ENCODE data around the gene MYOCD. TPM values are rescaled to one million over a fixed set of nuclear protein-coding genes. Genes with fewer than 3 reads are reported as not detected.

The MYOCD gene
- total RNA-seq, 1 donor from 2014 or later, result not detected

DNA sequence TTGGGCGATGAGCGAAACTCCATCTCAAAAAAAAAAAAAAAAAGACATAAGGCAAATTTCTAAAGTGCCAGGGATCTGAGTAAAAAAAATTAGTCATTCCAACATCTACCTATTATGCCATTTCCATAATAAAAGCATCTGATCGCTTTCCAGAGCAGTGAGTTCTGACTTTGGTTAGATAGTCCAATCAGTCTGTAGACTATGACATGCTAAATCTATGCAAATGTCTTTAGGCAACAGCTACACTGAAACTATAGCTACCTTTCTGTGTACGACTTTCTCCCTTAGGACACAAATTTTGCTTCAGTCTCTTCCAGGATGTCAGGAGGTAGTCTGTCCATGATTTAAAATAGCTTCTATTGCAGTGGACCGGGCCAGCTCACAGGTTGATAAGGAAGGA lies 64.7 kb downstream of the MYOCD start:
- H3K27ac Mint-ChIP-seq, result no peak overlapping the region
- no peak for DNase-seq (ENCODE audit: low spot score)
- H3K36me3 Mint-ChIP-seq (ENCODE audit: low read depth), result no peaks in the 10 kb centered on the region
- peaks cover 10% of the 10 kb centered on the region for H3K9me3 Mint-ChIP-seq
- no peak overlapping the region for H3K4me3 Mint-ChIP-seq
- H3K27me3 Mint-ChIP-seq (ENCODE audit: insufficient read depth), result no peaks in the 10 kb centered on the region
- intact Hi-C loops (cut with micrococcal nuclease), result no loop called here
- H3K4me1 Mint-ChIP-seq (ENCODE audit: low read depth), result no peaks in the 10 kb centered on the region

DNA sequence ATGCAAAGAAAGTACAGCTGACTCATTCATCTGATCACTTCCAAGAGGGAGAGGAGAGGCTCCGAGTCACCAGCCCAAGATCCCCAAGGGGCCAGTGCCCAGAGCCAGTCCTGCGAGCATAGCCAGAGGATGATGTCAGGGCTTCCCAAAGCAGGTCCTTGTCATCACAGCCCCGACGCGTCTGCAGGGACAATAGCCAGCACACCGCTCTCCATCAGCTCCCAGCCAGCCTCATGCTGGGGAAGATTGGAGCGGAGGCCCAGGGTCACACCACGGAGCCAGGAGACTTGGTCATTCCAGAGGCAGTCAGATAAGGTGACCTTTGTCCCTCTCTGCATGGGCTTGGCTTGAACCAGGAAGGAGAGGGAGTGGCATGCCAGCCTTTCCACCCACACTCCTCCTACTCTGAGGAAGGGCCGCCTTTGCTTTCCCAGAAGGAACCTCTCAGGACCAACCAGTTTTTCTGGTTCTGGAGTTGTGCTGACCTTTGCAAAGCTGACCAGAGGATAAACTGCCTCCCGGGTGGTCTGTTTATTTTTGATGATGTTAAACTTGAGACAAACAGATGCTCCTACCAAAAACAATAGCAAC lies 65.3 kb downstream of the MYOCD start:
- intact Hi-C loops (cut with micrococcal nuclease), result no loop called here
- no peak for DNase-seq (ENCODE audit: low spot score)
- Mint-ChIP-seq H3K4me1 (ENCODE audit: low read depth) (no peaks in the 10 kb centered on the region), H3K9me3 (peaks cover 10% of the 10 kb centered on the region), H3K27ac (no peak overlapping the region), H3K27me3 (ENCODE audit: insufficient read depth) (no peaks in the 10 kb centered on the region), H3K36me3 (ENCODE audit: low read depth) (no peaks in the 10 kb centered on the region), H3K4me3 (no peak overlapping the region)

DNA sequence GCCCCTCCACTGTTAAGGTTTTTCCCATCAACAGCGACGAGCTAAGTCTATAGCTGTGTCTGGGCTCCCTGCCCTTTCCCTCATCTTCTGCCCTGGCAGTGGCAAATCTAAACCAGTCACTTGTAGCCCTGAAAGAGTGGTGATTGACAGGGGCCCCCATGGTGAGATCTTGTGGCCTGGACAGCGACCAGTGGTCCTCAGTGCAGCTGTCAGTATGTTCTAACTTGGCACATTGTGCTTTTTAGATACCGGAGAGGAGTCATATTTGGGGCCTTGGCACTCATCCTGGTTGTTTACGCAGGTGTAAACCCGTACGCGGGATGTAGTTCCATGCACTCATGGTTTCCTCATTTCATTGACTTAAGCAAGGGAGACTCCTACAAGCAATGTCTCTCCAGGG lies 66.1 kb downstream of the MYOCD start:
- intact Hi-C loops (cut with micrococcal nuclease), result no loop called here
- DNase-seq (ENCODE audit: low spot score), result no peak
- Mint-ChIP-seq H3K4me1 (ENCODE audit: low read depth) (no peaks in the 10 kb centered on the region), H3K27me3 (ENCODE audit: insufficient read depth) (no peaks in the 10 kb centered on the region), H3K27ac (no peak overlapping the region), H3K9me3 (peaks cover 10% of the 10 kb centered on the region), H3K4me3 (no peak overlapping the region), H3K36me3 (ENCODE audit: low read depth) (no peaks in the 10 kb centered on the region)

DNA sequence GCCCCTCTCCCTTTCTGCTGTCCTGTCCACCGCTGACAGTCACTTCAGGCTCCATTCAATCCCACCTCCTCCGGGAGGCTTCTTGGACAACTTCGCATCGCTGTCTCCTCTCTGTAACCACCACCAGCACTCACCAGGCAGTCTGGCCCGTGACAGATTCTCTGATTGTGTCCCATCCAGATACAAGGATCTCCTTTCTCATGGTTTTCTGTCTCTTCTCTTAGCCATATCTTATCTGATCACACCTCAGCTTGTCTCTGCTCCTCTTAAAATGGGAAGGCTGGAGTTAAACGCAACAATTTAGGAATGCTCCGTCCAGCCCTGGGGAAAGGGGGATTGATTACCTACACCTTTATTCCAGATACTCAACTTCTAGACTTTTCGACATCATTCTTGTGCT lies 66.7 kb downstream of the MYOCD start:
- H3K4me3 Mint-ChIP-seq, result no peak overlapping the region
- H3K27me3 Mint-ChIP-seq (ENCODE audit: insufficient read depth), result no peaks in the 10 kb centered on the region
- DNase-seq (ENCODE audit: low spot score), result no peak
- H3K27ac Mint-ChIP-seq, result no peak overlapping the region
- no peaks in the 10 kb centered on the region for H3K36me3 Mint-ChIP-seq (ENCODE audit: low read depth)
- intact Hi-C loops (cut with micrococcal nuclease), result no loop called here
- no peaks in the 10 kb centered on the region for H3K4me1 Mint-ChIP-seq (ENCODE audit: low read depth)
- peaks cover 10% of the 10 kb centered on the region for H3K9me3 Mint-ChIP-seq

DNA sequence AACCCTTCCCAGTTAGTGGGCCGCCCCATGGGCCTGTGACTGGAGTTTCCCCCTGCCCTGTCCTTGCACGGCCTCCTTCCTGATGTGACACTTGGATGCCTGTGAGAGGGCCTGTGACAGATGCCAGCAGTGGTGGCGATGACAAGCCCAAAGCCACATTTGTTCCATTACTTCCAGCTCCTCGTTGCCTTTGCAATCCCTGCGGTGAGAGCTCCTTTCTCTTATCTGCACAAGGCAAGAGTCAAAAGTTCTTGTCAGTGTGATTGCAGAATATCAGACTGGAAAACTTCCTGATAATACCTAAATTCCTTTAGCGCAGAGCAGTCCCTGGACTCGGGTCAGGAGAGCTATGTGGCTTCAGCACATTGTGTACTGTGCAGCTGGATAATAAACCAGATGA lies 69.2 kb downstream of the MYOCD start:
- intact Hi-C loops (cut with micrococcal nuclease), result no loop called here
- Mint-ChIP-seq H3K27me3 (ENCODE audit: insufficient read depth) (no peaks in the 10 kb centered on the region), H3K36me3 (ENCODE audit: low read depth) (no peaks in the 10 kb centered on the region), H3K4me3 (no peak overlapping the region), H3K27ac (no peak overlapping the region), H3K4me1 (ENCODE audit: low read depth) (no peaks in the 10 kb centered on the region), H3K9me3 (peaks cover 5% of the 10 kb centered on the region)
- no peak for DNase-seq (ENCODE audit: low spot score)

DNA sequence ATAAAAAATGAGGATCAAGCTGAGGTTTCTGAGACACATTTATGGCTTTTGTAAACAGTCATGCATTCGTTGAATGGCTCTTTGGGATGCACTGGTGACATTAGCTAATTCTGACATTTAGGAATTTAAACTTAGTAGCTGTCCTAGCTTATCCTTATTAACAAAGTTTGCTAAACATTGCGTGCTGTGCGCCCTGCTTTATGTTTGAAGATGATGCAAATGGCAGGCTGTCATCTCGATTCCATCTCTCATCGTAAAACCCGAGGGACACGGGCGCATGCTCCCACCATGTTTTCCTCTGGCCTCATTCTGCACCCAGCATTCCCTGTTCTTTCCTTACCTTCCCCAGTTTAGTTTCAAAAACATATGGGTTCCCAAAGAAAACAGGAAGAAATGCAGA lies 69.8 kb downstream of the MYOCD start:
- Mint-ChIP-seq H3K36me3 (ENCODE audit: low read depth) (no peaks in the 10 kb centered on the region), H3K27me3 (ENCODE audit: insufficient read depth) (no peaks in the 10 kb centered on the region), H3K4me1 (ENCODE audit: low read depth) (no peaks in the 10 kb centered on the region), H3K27ac (no peak overlapping the region), H3K9me3 (peaks cover 5% of the 10 kb centered on the region), H3K4me3 (no peak overlapping the region)
- no peak for DNase-seq (ENCODE audit: low spot score)
- intact Hi-C loops (cut with micrococcal nuclease), result no loop called here

DNA sequence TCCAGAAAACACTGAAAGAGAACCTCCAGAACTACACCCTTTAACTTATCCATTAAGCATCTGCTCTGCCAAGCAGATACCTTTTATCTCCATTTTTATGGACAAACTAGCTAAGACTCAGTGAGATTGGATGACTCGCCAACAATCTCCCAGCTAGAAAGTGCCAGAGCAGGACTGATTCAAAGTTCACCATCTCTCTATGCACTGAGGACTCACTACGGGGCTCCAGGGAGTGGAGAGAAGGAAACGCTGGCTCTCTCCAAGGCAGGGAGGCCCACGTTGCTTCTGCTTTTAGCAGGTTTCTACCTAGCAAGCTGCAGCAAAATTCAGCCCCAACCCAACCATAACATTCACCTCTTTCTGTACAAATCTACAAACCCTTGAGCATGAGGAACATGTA lies 70.8 kb downstream of the MYOCD start:
- no peak overlapping the region for H3K4me3 Mint-ChIP-seq
- H3K9me3 Mint-ChIP-seq, result peaks cover 5% of the 10 kb centered on the region
- no peaks in the 10 kb centered on the region for H3K27me3 Mint-ChIP-seq (ENCODE audit: insufficient read depth)
- no peaks in the 10 kb centered on the region for H3K36me3 Mint-ChIP-seq (ENCODE audit: low read depth)
- intact Hi-C loops (cut with micrococcal nuclease), result no loop called here
- no peak for DNase-seq (ENCODE audit: low spot score)
- no peak overlapping the region for H3K27ac Mint-ChIP-seq
- H3K4me1 Mint-ChIP-seq (ENCODE audit: low read depth), result no peaks in the 10 kb centered on the region

DNA sequence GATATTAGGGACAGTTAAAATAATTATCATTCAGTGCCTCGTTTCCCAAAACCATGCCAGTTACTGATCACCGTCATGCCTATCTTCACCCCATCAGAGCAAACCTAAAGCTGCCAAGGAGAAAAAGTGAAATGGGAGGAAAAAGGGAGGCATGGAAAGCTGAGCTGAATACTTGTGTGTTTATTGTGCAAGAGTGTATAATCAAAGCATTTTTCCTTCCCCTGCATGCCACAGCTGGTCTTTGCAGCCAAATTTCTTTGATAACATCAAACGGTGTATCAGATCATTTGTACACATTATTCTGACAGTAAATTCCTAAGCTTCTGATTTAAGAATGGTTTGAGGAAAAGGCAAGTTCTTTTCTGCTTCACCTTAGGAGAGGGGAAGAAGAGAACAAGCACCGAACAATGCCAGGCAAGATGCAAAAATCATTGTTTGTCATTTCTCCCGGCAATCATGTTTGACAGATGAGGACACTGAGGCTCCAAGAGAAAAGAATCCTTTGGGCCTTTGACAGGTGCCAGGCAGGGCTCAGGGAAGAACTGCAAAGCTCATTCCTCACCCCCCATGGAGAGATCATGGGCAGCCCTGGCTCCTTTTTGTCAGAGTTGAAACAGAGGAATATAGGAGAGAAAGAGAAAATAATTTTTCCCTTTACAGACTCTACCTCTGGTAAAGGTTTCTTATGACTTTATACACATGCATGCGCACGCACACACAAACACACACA lies 72.2 kb downstream of the MYOCD start:
- intact Hi-C loops (cut with micrococcal nuclease), result no loop called here

DNA sequence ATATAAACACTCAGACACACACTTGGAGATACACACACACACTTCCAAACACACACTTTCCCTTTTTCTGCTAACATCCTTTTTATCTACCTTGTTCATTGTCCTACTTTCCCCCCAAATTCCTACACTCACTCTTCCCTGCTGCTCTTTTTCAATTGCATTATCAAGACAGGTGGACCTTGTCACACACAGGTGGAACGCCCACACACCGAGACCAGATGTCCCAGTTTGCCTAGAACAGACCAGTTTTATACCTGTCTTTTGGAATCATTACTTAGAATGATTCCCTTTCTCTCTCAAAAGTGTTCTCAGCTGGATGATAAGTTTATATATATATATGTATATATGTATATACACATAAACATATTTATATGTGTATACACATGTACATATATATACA lies 72.9 kb downstream of the MYOCD start:
- H3K9me3 Mint-ChIP-seq, result no peaks in the 10 kb centered on the region
- no peak for DNase-seq (ENCODE audit: low spot score)
- no peaks in the 10 kb centered on the region for H3K36me3 Mint-ChIP-seq (ENCODE audit: low read depth)
- intact Hi-C loops (cut with micrococcal nuclease), result no loop called here
- no peak overlapping the region for H3K4me3 Mint-ChIP-seq
- no peaks in the 10 kb centered on the region for H3K4me1 Mint-ChIP-seq (ENCODE audit: low read depth)
- no peaks in the 10 kb centered on the region for H3K27me3 Mint-ChIP-seq (ENCODE audit: insufficient read depth)
- no peak overlapping the region for H3K27ac Mint-ChIP-seq

More for the DNA sequence above, 72.2 kb downstream of the MYOCD start:
- Mint-ChIP-seq H3K4me1 (ENCODE audit: low read depth) (no peaks in the 10 kb centered on the region), H3K36me3 (ENCODE audit: low read depth) (no peaks in the 10 kb centered on the region), H3K27ac (no peak overlapping the region), H3K4me3 (no peak overlapping the region), H3K27me3 (ENCODE audit: insufficient read depth) (no peaks in the 10 kb centered on the region), H3K9me3 (no peaks in the 10 kb centered on the region)
- DNase-seq (ENCODE audit: low spot score), result no peak

DNA sequence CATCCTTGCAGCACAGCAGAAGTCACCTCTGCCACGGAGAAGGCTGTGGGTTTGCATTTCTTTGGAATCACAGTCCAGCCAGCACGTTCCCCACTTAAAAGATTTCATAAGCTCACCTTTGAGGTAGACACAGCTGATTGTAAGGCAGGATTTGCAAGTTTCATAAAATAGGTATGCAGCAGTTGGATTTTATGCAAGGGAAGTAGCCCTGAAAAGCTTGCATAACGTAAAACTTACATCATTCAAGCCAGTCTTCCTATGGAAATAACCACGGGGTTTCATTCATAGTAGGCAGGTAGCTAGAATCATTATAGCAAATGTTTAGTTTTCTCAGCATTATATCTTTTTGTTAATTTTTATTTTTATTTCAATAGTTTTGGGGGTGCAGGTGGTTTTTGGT lies 73.8 kb downstream of the MYOCD start:
- Mint-ChIP-seq H3K27ac (no peak overlapping the region), H3K4me1 (ENCODE audit: low read depth) (no peaks in the 10 kb centered on the region), H3K36me3 (ENCODE audit: low read depth) (no peaks in the 10 kb centered on the region), H3K27me3 (ENCODE audit: insufficient read depth) (no peaks in the 10 kb centered on the region), H3K4me3 (no peak overlapping the region), H3K9me3 (no peaks in the 10 kb centered on the region)
- no peak for DNase-seq (ENCODE audit: low spot score)
- intact Hi-C loops (cut with micrococcal nuclease), result no loop called here

DNA sequence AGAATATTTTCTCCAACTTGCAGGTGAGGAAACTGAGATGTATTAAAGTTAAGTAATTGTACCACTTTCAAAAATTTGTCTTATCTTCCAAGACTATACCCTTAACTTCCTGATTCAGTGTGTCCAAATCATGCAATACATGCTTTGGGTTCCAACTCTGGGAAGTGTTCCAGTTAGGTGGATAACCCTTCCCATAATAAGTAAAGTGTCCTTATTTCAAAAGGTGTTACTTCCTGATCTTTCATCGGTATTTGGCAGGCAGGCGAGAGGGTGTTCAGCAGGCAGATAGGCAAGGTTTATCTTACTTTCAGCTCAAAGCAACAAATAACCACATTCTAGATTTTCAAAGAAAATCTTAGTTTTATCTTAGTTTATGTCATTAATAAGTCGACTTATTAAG lies 77.4 kb downstream of the MYOCD start:
- Mint-ChIP-seq H3K27ac (no peak overlapping the region), H3K9me3 (peaks cover 4% of the 10 kb centered on the region), H3K36me3 (ENCODE audit: low read depth) (no peaks in the 10 kb centered on the region), H3K4me3 (no peak overlapping the region), H3K27me3 (ENCODE audit: insufficient read depth) (no peaks in the 10 kb centered on the region), H3K4me1 (ENCODE audit: low read depth) (no peaks in the 10 kb centered on the region)
- intact Hi-C loops (cut with micrococcal nuclease), result no loop called here
- no peak for DNase-seq (ENCODE audit: low spot score)

DNA sequence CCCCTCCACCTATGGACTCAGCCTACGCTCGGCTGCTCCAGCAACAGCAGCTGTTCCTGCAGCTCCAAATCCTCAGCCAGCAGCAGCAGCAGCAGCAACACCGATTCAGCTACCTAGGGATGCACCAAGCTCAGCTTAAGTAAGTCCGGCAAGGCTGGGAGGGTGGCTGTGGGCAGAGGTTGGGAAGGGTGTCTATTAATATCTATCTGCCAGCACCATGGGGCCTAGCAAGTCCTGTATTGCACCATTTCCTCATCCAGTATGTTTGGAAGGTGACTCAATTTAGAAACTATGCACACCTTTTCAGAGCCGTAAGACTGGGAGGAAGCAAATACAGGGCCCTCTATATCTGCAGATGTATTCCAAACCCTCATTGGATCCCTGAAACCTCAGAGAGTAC lies 78.6 kb downstream of the MYOCD start:
- Mint-ChIP-seq H3K36me3 (ENCODE audit: low read depth) (no peaks in the 10 kb centered on the region), H3K27ac (no peak overlapping the region), H3K4me3 (no peak overlapping the region), H3K9me3 (peaks cover 4% of the 10 kb centered on the region), H3K27me3 (ENCODE audit: insufficient read depth) (no peaks in the 10 kb centered on the region), H3K4me1 (ENCODE audit: low read depth) (no peaks in the 10 kb centered on the region)
- intact Hi-C loops (cut with micrococcal nuclease), result no loop called here
- DNase-seq (ENCODE audit: low spot score), result no peak

DNA sequence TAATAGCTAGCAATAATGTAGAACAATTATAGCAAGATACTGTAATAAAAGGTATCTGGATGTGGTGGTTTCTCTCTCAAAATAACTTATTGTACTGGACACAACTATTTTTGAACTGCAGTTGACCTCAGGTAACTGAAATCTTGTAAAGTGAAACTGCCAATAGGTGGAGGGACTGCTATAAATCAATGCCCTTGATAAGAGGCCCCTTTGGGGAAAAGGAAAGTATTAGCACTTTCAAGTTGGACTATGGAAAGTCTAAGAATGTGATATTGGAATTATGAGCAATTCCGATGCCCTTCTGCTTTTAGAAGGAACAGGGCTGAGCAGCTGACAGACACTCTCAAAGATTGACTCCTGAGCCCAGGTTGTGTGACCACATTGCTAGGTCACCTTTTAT lies 79.1 kb downstream of the MYOCD start:
- Mint-ChIP-seq H3K36me3 (ENCODE audit: low read depth) (no peaks in the 10 kb centered on the region), H3K27me3 (ENCODE audit: insufficient read depth) (no peaks in the 10 kb centered on the region), H3K27ac (no peak overlapping the region), H3K4me3 (no peak overlapping the region), H3K4me1 (ENCODE audit: low read depth) (no peaks in the 10 kb centered on the region), H3K9me3 (peaks cover 4% of the 10 kb centered on the region)
- no peak for DNase-seq (ENCODE audit: low spot score)
- intact Hi-C loops (cut with micrococcal nuclease), result no loop called here

DNA sequence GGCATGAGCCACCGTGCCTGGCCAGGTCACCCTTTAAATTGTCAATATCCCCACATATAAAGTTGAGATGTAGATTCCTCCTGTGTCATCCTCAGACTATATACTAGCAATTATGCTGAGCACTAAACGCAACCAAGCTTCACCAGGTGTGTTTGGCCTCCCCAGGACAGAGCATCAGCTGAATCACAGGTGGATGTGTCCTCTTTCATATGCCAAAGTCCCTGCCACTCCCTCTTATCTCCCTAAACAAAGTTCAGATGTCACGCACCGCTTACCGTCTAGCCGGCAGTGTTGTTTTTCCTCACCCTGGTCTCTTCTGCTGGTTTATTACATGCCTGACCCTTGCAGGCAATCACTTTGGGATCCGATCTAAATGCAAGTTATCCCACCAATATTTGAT lies 79.8 kb downstream of the MYOCD start:
- intact Hi-C loops (cut with micrococcal nuclease), result no loop called here
- H3K9me3 Mint-ChIP-seq, result peaks cover 4% of the 10 kb centered on the region

More for the DNA sequence above, 79.8 kb downstream of the MYOCD start:
- H3K4me1 Mint-ChIP-seq (ENCODE audit: low read depth), result no peaks in the 10 kb centered on the region
- no peak overlapping the region for H3K4me3 Mint-ChIP-seq
- H3K27ac Mint-ChIP-seq, result no peak overlapping the region
- no peaks in the 10 kb centered on the region for H3K36me3 Mint-ChIP-seq (ENCODE audit: low read depth)
- DNase-seq (ENCODE audit: low spot score), result no peak
- H3K27me3 Mint-ChIP-seq (ENCODE audit: insufficient read depth), result no peaks in the 10 kb centered on the region
